Stimulated activated CD4-positive, alpha-beta T cell treated with anti-CD3 and anti-CD28 coated beads, Interleukin-1b, Interleukin-23, amount 100 ng/mL, for 1 hour (primary cell): Measurements from ENCODE around the gene CSNK2A2.
A peak's percentile ranks its signal among the peaks of the same experiment; 100 is the strongest.

Experiments
- DNase-seq, 2 donors: peaks; one replicate each; pipeline ENCODE4 v3.0.0-alpha.2; 2020; ENCODE audit warnings: low read depth in 2 of 2

Gene CSNK2A2

DNA sequence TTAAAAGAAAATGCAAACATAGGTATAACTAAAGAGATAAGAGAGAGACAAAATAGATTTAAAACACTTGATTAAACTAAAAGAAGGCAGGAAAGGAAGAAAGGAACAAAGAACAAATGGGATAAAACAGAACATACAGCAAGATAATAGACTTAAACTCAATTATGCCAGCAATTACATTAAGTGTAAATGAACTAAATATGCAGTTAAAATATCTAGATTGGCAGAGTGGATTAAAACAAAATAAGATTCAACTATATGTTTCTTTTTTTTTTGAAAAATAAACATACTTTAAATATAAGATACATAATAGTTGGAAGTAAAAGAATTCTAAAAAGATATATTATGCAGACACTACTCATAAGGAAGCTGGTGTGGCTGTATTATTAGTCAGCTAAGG, 59.1 kb downstream of the CSNK2A2 start:
- DNase-seq, result no peak

DNA sequence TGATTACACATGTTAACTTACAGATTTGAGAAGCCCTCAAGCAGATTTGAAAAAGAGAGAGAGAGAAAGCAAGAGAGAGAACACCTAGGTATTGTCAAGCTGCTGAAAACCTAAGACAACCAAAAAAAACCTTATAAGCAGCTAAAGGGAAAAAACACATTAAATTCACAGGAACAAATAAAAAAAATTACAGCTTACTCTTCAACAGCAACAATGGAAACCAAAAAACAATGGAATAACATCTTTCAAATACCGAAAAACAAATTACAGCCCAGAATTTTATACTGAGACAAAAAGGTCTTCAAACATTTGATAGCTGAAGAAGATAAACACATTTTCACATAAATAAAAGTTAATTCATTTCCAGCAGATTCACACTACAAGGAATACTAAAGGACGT, 60.3 kb downstream of the CSNK2A2 start:
- DNase-seq, result no peak

DNA sequence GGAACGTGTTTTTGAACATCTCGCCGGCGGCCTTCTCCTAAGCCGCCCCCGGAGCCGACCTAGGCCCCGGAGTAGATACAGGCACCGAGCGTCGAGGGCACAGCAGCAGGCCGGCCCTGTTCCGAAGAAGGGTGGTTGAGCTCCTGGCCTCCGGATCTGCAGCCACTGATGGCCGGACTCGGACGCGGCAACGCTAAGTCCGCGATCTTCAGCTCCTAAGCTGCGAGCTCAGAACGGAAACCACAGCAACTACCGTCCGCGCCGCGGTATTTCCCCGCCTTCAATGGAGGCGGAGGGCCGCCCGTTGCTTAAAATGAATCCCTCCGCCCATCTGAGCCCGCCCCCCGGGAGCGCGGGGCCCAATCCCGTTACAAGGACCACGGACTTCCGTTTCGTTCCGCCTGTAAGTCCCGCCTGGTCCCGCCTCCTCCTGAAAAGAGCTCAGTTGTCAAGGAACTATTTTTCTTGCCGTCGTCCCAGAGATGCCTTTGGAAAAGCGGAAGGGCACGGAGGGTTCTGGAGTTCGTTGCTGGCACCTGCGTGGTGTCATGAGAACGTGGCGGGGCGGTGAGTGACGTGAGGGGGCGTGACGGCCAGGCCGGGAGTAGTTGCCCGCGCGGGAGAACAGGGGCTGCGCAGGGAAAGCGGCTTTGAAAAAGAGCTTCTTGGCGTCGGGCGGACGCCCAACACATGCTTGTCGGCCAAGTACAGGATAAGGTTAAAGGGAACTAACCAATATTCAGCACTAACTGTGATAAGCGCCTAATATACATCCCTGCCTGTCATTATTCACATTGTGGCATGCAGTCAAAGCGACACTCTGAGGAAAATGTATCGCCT, 68.6 kb downstream of the CSNK2A2 start, which contains the start of gene CFAP20:
Gene CFAP20, minus strand, starts transcription at position 285 of the 840 bp plus-strand sequence. Its CDS starts 266 bp downstream, at position 19.
- peak; percentile 89 to 91 for DNase-seq

DNA sequence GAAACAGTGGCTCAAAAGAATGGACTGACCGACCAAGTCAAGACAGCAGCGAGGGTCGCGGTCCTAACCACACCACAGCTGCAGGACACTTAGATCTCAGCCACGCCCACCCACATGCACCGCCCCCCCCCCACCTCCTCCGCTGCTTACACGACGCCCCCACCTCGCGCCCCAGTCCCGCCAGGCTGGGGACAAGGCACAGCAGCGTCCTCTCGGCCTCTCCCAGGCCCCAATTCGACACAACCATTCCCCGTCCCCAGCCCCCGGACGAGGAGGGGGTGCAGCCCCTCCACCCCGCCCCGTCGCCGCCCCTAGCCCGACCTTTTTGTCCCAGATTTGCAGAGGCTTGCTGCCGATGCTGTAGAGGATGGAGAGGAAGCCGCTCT, 69.2 kb downstream of the CSNK2A2 start:
- DNase-seq, result no peak

DNA sequence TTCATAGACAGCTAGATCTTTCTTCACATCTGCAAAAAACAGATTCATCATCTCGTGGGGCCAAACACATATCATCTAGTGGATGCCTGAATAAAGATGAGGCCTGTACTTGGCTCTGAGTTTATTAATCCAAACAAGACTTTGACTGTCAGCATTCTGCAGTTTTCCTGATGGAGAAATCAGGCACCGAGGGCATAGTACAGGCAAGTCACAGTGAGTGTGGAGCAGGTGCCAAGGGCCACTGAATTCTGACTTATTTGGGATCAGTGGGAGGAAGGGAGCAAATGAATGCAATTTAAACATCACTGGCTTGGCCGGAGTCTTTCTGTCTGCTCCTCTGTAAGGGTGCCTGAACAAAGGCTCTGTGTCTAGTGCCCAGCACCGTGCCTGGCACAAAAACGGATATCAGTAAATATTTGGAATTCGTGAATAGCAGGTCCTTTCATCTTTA, 69.7 kb downstream of the CSNK2A2 start:
- DNase-seq, result no peak

DNA sequence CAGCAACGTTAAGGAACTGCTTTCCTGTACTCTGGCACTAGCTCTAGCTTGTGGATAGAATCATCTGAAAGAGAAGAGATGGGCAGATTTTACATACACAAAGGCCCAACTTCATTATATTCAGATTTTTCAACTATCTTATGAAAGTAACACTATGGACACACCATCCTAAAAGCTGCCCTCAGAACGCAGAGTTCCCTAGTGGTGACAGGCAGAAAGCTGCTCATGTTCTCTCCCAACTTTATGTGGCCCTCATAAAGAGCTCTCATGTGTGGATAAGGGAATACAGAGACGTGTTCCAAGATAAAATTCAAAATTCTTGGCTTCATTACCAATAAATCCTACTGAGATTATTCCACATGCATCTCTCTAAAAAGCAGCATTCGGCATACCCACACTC, 70.3 kb downstream of the CSNK2A2 start:
- DNase-seq, result no peak

DNA sequence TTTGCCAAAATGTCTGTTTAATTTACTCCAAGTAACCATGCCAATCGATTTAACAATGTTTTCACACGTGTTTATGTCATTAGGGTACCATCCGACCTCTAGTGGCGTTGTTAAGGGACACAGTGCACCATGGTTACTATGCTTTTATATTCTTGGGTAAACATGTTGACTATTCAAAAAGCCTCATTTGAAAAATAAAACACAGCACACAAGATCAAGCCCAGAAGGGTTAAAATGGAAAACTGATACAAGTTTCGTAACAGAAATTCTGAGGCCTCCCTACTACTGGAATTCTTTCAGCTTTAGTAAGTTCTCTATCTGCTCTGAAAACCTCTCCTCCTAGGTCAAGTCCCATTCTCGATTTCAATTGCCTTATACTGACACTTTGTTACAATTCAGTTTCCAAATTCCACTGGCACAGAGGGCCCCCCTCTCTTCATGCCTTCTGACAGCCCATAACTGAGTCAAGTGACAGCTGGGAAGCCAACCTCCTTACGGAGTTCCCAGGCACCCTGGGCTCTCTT, 70.8 kb downstream of the CSNK2A2 start:
- no peak for DNase-seq

DNA sequence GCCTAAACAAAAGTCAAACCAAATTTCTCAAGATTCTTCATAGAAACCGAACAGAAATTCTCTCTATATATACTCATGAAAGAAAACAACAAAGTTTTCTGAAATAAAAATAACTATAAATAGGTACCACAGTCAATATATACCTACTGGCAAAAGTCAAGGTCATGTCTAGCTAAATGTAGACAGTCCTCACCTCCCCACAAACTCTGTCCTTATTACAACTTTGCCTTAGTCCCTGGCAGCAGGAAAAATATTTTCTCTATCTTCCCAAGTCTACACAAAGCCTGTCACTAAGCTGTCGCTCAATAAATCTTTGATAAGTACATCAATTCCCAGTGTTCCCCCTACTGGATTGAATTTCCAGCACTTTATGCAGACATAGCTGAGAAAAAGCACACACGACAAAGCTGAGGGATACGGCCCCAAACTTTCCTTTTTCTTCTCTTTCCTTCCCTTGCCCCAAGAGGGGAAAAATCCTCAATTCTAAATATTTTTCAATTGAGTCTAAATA, 71.4 kb downstream of the CSNK2A2 start:
- DNase-seq, result no peak

DNA sequence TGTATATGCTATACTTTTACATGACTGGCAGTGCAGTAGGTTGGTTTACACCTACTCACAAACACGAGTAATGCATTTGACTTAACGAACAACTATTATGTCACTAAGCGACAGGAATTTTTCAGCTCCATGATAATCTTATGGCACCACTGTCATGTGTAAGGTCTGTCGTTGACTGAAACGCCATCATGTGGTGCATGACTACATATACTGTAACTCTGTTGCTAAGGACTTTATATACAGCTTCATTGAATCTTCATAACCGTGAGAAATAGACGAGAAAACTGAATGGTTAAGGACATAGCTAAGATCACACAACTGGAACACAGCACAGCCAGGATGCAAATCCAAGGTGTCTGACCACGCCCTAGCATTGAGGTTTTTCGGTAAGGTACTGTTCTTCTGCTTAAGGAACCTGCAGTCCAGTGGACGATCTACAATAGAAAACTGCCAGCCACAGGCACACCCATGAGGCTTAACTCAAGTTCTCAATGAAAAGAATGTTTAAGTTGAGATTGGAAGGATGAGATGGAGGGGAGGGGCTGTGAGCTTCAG, 72.0 kb downstream of the CSNK2A2 start:
- DNase-seq, result no peak

DNA sequence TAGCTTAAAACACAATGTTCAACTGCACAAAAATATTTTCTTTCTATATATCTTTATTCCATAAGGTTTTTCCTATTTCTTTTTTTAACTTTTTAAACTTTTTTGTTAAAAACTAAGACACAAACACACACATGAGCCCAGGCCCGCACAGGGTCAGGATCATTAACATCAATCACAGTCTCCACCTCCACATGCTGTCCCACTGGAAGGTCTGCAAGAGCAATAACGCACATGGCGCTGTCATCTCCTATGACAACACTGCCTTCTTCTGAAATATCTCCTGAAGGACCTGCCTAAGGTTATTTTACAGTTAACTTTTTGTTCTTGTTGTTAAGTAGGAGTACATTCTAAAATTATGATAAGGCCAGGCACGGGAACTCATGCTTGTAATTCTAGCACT, 72.9 kb downstream of the CSNK2A2 start:
- no peak for DNase-seq

DNA sequence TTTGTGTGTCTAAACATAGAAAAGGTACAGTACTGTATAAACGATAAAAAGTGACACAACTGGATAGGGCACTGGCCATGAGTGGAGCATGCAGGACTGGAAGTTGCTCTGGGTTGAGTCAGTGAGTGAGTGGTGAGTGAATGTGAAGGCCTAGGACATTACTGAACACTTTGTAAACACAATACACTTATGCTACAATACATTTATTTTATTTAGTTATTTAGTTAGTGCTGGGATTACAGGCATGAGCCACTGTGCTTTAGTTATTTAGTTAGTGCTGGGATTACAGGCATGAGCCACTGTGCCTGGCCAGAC, 73.3 kb downstream of the CSNK2A2 start:
- DNase-seq, result no peak

DNA sequence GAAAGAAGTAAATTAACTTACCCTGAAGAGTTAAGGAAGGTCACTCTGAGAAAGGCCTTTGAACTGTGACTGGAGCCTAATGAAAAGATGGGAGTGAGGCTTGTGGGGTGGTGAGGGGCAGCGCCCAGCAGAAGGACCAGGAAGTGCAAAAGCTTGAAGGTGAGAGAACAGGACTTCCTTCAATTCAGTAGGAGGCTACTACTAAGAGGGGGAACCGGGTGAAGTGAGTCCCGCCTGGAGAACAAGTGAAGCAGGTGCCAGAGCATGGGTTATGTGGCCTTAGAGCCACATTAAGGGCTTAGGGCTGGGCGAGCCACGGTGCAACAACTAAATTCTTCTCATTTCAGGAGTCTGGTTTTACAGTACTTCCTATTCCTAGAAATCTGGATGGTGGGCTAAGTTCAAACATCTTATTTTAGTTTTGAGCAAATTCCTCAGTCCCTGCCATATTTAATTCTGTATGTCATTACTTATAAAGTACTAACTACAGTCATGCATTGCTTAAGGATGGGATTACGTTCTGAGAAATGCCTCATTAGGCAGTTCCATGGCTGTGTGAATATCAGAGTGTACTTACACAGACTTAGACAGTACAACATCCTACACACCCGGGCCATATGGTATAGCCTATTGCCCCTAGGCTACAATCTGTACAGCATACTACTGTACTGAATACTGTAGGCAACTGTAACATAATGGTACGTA, 73.9 kb downstream of the CSNK2A2 start:
- no peak for DNase-seq

DNA sequence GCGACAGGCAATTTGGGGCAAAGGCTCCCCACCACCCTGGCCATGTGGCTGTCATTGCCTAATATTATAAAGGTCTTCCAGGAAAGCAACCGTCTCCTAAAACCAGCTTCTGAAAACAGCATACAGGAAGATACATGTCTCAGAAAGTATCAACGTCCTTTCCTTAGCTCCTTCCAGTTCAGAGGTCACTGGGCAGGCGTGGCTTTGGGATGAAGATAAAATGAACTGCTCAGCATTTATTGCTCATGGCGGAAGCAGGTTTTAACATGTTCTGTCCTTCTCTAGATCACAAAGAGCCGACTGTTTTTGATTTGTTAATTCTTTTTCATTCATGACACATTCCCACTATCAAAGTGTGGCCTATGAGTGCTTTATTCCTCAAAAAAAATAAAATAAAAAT, 76.8 kb downstream of the CSNK2A2 start:
- no peak for DNase-seq

DNA sequence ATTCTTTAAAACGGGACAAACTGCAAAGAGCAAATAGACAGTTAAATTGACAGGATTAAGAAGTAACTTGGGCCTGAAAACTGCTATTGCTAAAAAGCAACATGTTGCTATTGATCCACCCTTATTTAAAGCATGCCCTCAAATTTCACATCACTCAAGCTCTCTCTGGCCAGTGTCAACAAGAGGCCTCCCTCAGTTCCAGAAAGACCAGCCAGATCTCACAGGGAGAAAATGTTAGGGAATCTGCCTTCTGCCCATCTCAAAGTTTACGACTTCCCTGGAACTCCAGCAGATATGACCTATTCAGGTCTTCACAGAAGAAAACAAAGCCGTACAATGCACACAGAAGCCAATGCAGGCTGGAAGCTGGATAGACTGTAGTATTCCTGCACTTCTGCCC, 77.7 kb downstream of the CSNK2A2 start:
- no peak for DNase-seq

DNA sequence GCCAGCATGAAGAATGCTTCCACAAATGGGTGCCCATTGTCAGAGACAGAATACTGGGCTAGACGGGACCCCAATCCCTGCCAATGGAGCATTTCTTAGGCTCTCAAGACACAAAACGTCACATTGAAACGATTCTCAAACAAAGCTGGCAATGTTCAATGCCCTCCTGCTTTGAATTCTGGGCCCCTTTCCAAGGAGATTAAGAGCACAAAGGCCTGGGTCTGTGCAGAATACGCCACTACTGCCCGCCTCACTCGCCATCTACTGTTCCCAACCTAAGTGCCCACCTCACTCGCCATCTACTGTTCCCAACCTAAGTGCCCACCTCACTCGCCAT, 78.4 kb downstream of the CSNK2A2 start:
- DNase-seq, result no peak

DNA sequence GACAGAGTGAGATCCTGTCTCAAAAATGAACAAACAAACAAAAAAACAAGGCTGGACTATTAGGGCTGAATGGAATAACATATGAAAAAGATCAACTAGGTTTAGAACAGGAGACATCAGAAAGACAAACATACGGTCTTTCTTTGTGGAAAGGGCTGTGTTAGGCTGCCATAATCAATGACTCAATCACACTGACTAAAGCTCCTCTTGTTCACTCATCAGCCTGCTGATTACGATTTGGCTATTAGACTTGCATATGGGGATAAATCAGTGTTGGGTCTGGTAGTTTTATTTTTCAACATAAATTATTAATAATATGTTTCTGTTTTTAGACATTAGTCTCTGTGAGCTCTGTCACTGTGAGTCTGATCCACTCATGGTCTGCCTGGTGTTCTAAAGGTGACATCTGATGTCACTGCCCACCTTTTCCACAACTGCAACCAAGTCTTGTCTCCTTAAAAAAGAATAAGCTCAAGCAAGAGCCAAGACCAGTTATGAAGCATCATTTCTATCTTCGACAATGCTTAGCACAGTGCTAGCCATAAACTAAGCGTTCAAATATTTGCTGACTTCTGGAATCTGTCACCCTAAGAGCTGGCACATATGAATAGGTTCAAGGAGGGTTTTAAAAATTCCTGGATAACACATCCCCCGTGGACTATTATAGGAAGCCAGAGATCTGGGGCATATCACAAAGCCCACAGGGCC, 79.0 kb downstream of the CSNK2A2 start:
- DNase-seq, result no peak

DNA sequence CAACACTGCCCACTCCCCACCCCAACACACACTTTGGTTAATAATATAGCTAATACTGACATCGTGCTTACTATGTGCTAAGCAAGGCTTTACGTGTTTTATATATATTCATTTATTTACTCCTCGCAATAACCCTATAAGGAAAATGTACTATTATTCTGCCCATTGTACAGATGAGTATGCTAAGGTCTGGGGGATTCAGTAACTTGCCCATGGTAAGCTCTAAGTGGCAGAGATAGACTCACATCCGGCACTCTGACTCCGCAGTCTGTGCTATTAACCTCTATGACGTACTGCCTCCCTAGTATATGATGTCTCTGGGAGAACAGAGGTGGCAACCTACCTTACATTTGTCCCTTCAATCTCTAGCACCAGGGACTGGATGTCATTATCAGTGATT, 81.4 kb downstream of the CSNK2A2 start:
- DNase-seq, result no peak

DNA sequence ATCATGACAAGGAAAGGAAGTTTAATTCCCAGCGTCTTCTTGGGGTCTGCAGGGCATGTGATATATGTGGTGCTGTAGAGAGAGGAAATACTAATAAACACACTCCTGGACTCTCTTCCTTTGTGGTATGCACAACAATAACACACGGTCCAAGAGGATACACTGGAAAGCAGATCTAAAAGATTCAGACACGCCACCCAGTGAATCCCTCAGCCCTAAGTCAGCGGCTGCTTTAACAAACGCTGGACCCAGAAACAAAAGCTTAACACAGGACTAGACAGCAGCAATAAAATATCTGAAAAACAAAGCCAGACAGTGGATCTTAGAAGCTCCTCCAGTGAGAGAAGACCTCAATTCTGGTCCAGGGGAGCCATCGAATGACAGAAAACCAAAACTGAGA, 81.8 kb downstream of the CSNK2A2 start:
- DNase-seq, result no peak

DNA sequence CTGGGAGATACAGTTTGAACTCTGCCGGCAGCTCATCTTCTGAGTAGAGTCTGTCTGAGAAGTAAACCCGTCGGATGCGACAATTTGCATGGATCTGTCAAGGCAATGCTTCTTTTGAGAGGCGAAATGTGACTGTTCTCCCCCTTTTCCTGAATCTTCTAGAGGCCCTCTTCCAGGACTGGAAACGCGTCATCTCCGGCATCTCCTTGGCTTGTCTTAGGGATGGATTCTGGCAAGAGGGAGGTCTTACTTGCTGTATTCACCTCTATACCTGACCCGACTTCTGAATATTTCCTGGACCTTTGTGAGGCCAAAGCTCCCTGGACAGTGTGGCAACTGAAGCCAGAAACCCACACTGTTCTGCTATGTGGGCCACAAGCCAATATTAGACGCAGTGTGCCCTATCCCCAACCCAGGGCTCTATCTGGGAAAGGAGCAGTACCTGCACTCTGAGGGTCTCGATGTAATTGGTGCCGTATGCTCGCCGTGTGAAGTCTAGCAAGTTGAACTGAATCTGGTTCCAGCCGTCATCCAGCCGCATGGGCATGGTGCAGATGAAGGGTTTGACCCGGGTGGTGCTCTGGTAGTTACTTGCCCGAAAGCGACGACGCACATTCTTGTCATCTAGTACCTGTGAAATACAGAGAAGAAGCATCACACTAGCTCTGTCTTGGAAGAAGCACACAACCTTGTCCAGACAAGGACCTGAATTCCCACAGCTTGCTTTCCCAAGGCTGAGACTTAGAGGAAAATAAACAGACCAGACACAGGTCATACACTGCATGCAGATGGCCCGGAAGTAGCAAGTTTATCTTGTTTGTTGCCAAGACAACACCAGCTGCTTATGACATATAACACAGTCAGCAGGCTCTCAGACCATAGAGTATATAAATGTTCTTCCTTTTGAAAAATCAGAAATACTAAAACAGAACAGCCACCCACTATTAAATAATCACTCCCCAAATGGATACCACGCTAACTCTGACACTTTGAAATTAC, 82.8 kb downstream of the CSNK2A2 start:
- no peak for DNase-seq

DNA sequence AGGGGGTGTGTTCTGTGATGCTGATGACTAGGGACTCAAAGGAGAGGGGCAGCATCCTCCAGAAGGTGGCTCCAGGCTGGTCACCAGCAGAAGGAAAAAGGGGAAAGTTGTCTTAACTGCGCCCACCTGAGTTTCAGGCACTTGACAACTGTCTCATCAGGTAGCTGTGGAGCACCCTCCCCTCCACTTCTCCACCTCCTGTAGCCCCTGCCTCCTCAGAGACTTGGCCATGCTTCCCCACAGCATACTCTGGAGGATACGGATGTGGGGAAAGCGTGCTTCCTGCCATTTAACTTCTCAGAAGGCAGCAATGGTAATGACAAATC, 86.6 kb downstream of the CSNK2A2 start:
- DNase-seq, result no peak
